OCI-LY3 (cell line): Measurements from ENCODE around the gene WBP2.

Source experiments
- H2AFZ ChIP-seq: fragments of 200-600, 300-600 bp; shearing (Covaris generic); 2 replicates; pipeline ENCODE4 v1.6.0; 2014; ENCODE audit warnings: antibody characterized with exemption, low read depth, low read length
- H3K27ac ChIP-seq: fragments of 200-600, 300-600 bp; sonication (generic); 2 replicates; pipeline ENCODE4 v1.5.1; 2014; ENCODE audit warnings: mild to moderate bottlenecking, low read length, moderate library complexity, mixed read lengths
- H3K27me3 ChIP-seq: fragments of 200-600, 300-600 bp; sonication (generic); 2 replicates; pipeline ENCODE4 v1.6.1; 2014; ENCODE audit warnings: low read depth, low read length, mixed read lengths
- H3K36me3 ChIP-seq: fragments of 200-600, 300-600 bp; sonication (generic); replicated peaks from 2 replicates; pipeline ENCODE3; 2014; ENCODE audit warnings: low read depth, low read length, mixed read lengths
- H3K4me1 ChIP-seq: fragments of 300-600, 200-600 bp; sonication (generic); 2 replicates; pipeline ENCODE4 v1.6.1; 2014; ENCODE audit warnings: low read length, mixed read lengths
- H3K4me2 ChIP-seq: fragments of 200-600, 300-600 bp; sonication (generic); 2 replicates; pipeline ENCODE4 v1.6.1; 2014; ENCODE audit warnings: low read length, mixed read lengths
- H3K4me3 ChIP-seq: fragments of 300-600, 200-600 bp; sonication (generic); 2 replicates; pipeline ENCODE4 v1.5.1; 2014; ENCODE audit warnings: antibody characterized with exemption, mild to moderate bottlenecking, low read length, moderate library complexity
- H3K79me2 ChIP-seq: fragments of 300-600, 200-600 bp; shearing (Covaris generic); 2 replicates; pipeline ENCODE4 v1.6.1; 2014; ENCODE audit warnings: mild to moderate bottlenecking, low read length, mixed read lengths
- H3K9ac ChIP-seq: fragments of 300-600, 200-600 bp; shearing (Covaris generic); 2 replicates; pipeline ENCODE4 v1.6.0; 2014; ENCODE audit warnings: mild to moderate bottlenecking, low read length, moderate library complexity
- H3K9me3 ChIP-seq: fragments of 200-600, 300-600 bp; shearing (Covaris generic); 2 replicates; pipeline ENCODE4 v1.6.1; 2014; ENCODE audit warnings: low read length, mixed read lengths; ENCODE audit not compliant: insufficient read depth
- H4K20me1 ChIP-seq: fragments of 200-600, 300-600 bp; sonication (generic); 2 replicates; pipeline ENCODE4 v1.6.1; 2016; ENCODE audit warnings: low read length, mixed read lengths; ENCODE audit not compliant: insufficient read depth
- EZH2phosphoT487 ChIP-seq: fragments of 200-600 bp; shearing (Covaris generic); IDR thresholded peaks from 2 replicates; pipeline ENCODE4 v1.6.1; 2018; ENCODE audit warnings: antibody characterized with exemption, mixed run types, low read depth
- TF ChIP-seq, protein P1 (sequence below): fragments of 200-600, 300-600 bp; sonication (generic); IDR thresholded peaks from 2 replicates; pipeline ENCODE4 v1.5.1; 2014; ENCODE audit warnings: antibody characterized with exemption, low read length, low read depth

Gene WBP2

DNA sequence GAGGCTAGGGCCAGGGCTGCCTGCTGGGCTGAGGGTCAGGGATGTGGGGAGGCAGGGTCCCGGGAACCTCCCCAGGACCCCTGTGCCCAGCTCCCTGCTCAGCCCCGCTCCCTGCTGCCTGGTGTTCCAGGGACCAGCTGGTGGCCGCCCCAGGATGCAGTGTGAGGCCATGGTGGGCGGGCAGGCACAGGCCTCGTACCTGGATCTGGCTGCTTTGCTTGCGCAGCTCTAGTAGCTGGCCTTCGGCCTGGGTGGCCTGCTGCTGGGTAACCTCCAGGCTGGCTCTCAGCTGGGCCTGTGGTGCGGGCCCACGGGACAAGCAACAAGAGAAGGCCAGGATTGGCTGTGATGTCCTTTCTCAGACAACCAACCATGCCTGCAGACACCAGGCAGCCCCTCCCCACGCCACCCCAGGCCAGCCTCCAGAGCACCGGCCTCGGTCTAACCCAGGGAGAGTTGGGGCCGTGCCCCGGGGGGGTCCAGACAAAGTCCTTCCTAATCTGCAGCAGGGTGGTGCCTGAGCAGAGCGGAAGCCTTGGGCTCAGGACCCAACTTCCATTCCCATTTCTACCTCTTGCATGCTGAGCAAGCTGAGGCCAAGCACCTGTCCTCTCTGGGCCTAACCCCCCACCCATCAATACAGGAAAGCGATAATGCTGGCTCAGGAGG is 37.6 kb upstream of the WBP2 start:
- TF ChIP-seq EZH2phosphoT487: no peak
- TF ChIP-seq, protein P1, sequence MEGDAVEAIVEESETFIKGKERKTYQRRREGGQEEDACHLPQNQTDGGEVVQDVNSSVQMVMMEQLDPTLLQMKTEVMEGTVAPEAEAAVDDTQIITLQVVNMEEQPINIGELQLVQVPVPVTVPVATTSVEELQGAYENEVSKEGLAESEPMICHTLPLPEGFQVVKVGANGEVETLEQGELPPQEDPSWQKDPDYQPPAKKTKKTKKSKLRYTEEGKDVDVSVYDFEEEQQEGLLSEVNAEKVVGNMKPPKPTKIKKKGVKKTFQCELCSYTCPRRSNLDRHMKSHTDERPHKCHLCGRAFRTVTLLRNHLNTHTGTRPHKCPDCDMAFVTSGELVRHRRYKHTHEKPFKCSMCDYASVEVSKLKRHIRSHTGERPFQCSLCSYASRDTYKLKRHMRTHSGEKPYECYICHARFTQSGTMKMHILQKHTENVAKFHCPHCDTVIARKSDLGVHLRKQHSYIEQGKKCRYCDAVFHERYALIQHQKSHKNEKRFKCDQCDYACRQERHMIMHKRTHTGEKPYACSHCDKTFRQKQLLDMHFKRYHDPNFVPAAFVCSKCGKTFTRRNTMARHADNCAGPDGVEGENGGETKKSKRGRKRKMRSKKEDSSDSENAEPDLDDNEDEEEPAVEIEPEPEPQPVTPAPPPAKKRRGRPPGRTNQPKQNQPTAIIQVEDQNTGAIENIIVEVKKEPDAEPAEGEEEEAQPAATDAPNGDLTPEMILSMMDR: no peak
- Histone ChIP-seq H3K9me3 (no peaks in the 10 kb centered on the region), H3K4me1 (peaks cover 15% of the 10 kb centered on the region)

DNA sequence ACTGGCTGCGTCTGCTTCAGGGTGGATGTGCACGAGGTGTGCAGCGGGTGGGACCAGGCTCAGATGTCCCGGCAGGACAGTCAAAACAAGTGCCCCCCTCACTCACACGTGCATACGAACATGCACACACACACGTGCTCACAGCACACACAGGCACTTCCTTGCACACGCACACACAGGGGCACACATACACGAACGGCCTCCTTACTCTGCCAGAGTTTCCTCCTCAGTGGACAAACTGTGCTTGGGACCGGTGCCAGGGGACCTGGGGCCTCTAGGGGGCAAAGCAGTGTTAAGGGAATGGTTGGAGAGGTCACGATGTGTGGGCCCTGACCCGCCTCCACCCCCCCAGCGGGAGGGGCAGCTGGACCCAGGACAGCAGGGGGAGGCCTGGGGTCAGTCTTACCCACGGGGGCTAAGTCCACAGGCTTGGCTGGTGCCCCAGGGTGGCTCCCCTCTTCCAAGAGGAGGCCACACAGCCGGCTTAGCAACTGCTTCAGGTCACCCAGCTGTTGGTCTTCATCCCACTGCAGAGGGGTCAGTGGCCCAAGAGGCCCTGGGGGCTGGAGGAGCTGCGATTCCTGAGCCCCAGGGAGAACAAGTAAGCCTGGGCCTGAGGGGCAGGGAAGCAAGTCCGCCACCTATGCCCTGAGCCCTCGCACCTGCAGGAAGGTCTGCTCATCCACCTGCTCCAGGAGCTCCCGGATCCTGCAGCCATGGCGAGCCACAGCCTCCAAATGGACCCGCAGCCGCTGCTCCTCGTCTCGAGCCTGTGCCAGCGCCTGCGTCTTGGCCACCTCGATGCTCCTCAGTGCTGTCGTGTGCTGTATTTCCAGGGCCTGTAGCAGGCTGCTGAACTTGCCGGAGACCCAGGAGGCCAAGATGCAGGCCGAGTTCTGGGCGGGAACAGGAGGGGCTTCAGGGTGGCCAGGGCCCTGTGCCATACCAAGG is 36.7 kb upstream of the WBP2 start:
- peaks cover 38% of the 10 kb centered on the region for H3K79me2 ChIP-seq
- H3K36me3 ChIP-seq: peaks cover 8% of the 10 kb centered on the region
- peaks cover 11% of the 10 kb centered on the region for H3K4me1 ChIP-seq
- no peaks in the 10 kb centered on the region for H3K27me3 ChIP-seq
- no peak for TF ChIP-seq EZH2phosphoT487
- TF ChIP-seq, protein P1: no peak
- H3K27ac ChIP-seq: no peak overlapping the region
- H3K4me2 ChIP-seq: no peak overlapping the region
- H4K20me1 ChIP-seq: no peaks in the 10 kb centered on the region
- no peak overlapping the region for H3K9ac ChIP-seq
- no peak overlapping the region for H2AFZ ChIP-seq
- no peak overlapping the region for H3K4me3 ChIP-seq
- no peaks in the 10 kb centered on the region for H3K9me3 ChIP-seq

More for the DNA sequence above, 37.6 kb upstream of the WBP2 start:
- Histone ChIP-seq H3K4me2 (no peak overlapping the region), H3K36me3 (peaks cover 8% of the 10 kb centered on the region), H2AFZ (no peak overlapping the region), H3K4me3 (no peak overlapping the region), H4K20me1 (no peaks in the 10 kb centered on the region), H3K79me2 (peaks cover 38% of the 10 kb centered on the region), H3K27me3 (no peaks in the 10 kb centered on the region), H3K9ac (no peak overlapping the region), H3K27ac (no peak overlapping the region)

DNA sequence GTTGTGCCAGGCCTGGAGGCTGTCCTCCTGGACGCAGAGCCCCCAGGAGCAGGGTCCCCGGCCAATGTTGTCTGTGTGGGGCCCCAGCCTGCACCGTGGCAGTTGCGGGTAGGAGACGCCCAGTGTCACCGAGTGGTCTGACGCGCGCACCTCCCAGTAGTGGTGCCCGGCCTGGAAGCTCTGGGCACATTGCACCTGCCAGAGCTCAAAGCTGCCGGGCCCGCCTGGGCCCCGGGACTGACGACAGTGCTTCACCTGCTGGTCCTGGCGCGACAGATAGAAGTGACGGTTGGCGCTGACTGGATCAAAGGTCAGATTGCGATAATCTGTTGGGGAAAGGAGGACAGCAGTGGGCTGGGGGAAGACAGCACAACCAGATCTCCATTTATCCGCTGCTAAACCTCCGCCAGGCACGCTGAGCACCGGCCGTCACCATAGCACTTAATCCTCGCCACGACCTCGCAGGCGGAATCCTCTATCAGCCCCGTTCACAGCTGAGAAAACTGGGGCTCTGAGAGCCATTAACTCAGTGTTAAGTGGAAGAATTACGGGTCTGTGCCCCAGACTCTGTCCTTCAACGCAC is 36.0 kb upstream of the WBP2 start:
- no peaks in the 10 kb centered on the region for H4K20me1 ChIP-seq
- H3K27ac ChIP-seq: no peak overlapping the region
- no peak overlapping the region for H3K4me2 ChIP-seq
- no peak overlapping the region for H3K9ac ChIP-seq
- TF ChIP-seq, protein P1: no peak
- no peak for TF ChIP-seq EZH2phosphoT487
- peaks cover 11% of the 10 kb centered on the region for H3K36me3 ChIP-seq
- H3K79me2 ChIP-seq: peaks cover 32% of the 10 kb centered on the region
- H2AFZ ChIP-seq: no peak overlapping the region
- H3K27me3 ChIP-seq: no peaks in the 10 kb centered on the region
- no peaks in the 10 kb centered on the region for H3K9me3 ChIP-seq
- no peak overlapping the region for H3K4me3 ChIP-seq
- peaks cover 11% of the 10 kb centered on the region for H3K4me1 ChIP-seq

DNA sequence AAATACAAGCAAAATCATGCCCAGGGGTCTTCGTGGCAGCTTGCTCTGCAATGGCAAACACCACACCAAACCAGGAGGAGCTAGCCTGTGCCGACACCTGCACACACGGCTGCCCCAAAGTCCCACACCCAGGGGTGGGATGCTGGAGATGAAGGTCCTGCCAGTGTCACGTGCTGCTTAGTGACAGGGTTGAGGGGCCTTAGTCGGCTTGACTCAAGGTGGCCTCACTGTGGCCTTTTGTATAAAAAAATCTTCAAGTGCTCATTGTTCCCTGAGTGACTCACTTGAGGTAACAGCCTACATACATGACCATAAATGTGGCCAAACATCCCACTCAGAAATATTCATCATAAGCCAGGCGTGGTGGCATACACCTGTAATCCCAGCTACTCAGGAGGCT is 34.3 kb upstream of the WBP2 start:
- no peak for TF ChIP-seq EZH2phosphoT487
- TF ChIP-seq, protein P1: no peak

More for the DNA sequence above, 34.3 kb upstream of the WBP2 start:
- Histone ChIP-seq H3K4me2 (no peak overlapping the region), H3K9me3 (no peaks in the 10 kb centered on the region), H4K20me1 (no peaks in the 10 kb centered on the region), H3K27me3 (no peaks in the 10 kb centered on the region), H3K27ac (no peak overlapping the region), H3K9ac (no peak overlapping the region), H3K36me3 (peaks cover 11% of the 10 kb centered on the region), H2AFZ (no peak overlapping the region), H3K4me1 (no peaks in the 10 kb centered on the region), H3K4me3 (no peak overlapping the region), H3K79me2 (peaks cover 16% of the 10 kb centered on the region)
